Erythroblast (primary cell): ENCODE results near the gene DEPP1.

ENCODE experiments used
- DNase-seq, 2 experiments: peaks; one replicate each; lab custom pipeline; 2025; lab: John Stamatoyannopoulos, UW
- GATA1 ChIP-seq: IDR thresholded peaks from 2 replicates; pipeline ENCODE4 v1.6.1; 2011; ENCODE audit warnings: low read depth, mild to moderate bottlenecking, control low read depth, low read length, moderate library complexity
- POLR2A ChIP-seq: IDR thresholded peaks from 2 replicates; pipeline ENCODE4 v1.6.1; 2011; ENCODE audit warnings: mild to moderate bottlenecking, low read length

The DEPP1 gene

DNA sequence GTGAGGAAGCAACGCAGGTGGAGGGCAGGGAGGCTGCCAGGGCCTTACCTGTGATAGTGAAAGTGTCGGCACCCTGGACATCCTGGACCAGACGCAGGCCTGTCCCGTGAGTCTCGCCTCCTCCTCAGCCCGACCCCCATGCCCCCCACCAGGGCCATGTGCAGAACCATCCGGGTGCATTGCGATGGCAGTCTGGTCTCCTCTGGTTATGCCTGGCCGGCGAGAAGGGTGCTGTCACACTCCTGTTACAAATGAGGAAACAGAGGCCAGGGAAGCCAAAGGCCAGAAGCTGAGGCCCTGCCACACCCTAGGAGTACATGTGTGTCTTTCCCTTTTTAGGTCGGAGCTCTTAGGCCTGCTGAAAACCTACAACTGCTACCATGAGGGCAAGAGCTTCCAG is 7.2 kb downstream of the DEPP1 start:
- TF ChIP-seq POLR2A, result no peak
- no peak for DNase-seq

DNA sequence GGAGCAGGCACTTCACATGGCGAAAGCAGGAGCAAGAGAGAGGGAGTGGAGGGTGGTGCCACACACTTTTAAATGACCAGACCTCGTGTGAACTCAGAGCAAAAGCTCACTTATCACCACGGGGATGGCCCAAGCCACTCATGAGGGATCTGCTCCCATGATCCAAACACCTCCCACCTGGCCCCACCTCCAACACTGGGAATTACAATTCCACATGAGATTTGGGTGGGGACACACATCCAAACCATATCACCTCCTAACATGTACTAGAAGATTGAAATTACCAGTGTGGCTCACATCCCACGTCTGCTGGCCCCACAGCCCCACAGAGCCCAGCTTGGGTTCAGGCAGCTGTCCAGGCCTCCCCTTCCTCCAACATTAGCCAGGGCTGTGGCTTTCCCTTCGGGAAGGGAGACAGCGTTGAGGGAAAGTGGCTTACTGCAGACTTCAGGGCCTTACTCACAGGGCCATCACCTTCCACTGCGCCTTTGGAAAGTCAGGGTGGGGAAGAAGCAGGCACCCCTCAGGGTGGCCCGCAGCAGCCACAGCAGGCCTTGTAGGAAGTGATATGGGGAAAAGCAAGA is 7.7 kb downstream of the DEPP1 start:
- TF ChIP-seq POLR2A, result no peak
- no peak for TF ChIP-seq GATA1
- no peak for DNase-seq

DNA sequence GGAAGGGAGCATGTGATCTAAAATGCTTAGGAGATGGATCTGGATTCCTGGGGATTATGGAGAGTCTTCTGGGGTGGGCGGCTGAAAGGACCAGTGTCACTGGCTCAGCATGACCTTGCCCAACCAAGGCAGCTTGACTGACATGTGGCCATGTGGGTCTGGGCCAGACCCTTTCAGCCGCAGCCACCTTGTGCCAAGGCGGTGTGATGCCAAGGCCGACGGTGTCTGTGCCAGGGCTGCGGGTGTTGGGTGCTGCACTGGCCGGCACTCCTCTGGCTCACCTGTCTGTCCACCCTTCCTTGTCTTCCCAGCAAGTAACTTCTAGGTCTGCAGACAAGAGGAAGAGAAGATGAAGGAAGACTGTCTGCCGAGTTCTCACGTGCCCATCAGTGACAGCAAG is 8.8 kb downstream of the DEPP1 start:
- TF ChIP-seq POLR2A, result no peak
- no peak for TF ChIP-seq GATA1
- DNase-seq, result no peak

DNA sequence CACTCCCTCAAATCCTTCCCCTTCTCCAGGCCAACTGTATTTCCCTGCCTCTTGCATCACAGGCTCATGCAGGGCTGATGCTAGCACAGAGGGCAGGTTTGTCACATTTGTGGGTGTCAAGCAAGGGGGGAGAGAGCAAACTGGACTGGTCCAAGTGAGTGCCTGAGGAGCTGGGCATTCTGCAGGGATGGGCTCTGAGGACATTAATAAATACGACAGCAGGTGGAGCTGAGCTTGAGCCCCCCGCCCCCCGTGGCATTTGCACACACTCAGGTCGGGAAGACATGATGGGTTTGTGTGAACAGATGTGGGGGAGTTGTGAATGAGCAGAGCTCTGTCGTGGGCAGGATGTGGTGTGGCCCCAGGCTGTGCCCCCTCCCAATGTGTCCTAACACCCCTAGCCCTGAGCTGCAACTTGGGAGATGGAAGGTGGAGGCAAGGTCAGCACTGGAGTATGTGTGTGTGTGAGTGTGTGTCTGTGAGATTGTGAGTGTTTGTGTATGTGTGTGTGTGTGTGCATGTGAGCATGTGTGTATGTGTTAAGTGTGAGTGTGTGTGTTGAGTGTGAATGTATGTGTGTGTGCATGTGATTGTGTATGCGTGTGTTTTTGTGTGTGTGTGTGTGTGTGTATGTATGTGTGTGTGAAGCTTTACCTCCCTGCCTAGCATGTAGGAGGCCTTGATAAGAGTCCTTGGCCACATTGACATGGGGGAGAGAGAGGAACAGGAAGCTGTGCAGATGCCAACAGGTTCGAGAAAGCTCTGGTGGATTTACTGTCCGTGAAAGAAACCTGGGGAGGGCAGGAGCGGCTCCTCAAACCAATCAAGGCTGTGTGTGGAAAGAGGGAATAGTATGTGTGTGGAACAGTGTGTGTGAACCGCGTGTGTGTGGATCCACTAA is 9.9 kb downstream of the DEPP1 start:
- TF ChIP-seq POLR2A (no peak), GATA1 (no peak)
- no peak for DNase-seq

DNA sequence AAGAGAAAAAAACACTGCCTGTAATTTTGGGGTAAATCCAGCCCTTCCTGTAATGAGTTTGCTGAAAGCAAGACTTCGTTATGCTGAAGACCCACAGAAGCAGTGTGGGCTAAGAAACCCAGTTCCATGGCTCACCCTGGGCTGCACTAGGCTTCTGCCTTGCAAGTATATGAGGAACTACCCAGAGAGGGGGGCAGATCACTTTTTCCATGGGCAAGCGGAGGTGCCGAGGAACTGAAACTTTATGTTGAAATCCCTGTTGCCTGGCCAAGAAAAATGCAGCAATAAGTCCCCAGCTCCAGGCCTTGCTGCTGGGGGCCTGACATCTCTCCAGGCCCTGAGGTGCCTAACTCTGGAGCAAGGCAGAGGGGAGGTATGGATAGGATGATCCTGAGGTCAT is 10.5 kb downstream of the DEPP1 start:
- DNase-seq, result no peak
- no peak for TF ChIP-seq POLR2A
- TF ChIP-seq GATA1, result no peak

DNA sequence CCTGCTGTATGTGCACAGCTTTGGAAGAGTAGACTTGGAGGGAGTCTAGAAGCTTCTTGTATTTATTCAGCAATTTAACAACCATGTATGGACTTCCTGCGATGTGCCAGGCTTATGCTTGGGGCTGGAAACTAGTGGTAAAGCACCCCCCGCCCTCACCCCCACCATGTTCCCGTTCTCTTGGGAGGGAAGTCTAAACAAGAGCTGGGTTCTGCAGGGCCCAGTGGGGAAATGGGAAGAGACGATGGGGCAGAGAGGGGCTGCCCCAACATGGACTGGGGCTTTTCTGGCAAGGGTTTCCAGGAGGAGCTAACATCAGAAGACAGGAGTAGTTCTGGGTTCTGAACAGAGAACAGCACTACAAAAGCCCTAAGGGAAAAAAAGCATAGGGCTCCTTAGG is 11.0 kb downstream of the DEPP1 start:
- no peak for TF ChIP-seq POLR2A
- TF ChIP-seq GATA1, result no peak
- DNase-seq, result no peak

DNA sequence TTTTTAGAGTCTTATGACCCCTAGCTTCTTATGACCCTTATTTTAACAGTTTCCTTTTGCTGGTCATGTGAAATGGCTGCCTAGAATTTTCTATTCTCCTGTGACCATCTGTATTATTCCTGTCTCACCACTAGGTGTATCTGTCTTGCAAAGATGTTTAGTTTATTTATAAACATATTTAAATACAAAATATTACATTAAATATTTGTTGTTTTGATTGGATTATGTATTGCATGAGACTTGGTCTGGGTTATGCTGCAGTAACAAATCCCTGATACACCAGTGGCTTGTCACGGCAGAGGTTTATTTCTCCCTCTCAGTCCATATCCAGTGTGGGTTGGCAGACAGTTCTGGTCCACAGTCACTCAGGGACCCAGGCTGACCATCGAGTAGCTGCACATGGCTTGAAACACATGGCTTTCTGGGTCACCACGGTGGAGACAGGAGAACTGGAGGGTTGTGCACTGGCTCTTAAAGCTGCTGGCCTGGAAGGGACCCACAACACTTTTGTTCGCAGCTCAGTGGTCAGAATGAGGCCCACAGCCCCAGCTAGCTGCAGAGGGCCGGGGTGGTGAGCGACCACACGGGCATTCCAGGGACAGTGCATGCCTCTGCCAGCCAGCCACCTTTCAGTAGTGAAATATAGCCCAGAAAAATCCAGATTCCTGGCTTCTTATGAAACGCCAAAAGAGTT is 11.6 kb downstream of the DEPP1 start:
- DNase-seq, result no peak
- TF ChIP-seq GATA1, result no peak
- TF ChIP-seq POLR2A, result no peak

DNA sequence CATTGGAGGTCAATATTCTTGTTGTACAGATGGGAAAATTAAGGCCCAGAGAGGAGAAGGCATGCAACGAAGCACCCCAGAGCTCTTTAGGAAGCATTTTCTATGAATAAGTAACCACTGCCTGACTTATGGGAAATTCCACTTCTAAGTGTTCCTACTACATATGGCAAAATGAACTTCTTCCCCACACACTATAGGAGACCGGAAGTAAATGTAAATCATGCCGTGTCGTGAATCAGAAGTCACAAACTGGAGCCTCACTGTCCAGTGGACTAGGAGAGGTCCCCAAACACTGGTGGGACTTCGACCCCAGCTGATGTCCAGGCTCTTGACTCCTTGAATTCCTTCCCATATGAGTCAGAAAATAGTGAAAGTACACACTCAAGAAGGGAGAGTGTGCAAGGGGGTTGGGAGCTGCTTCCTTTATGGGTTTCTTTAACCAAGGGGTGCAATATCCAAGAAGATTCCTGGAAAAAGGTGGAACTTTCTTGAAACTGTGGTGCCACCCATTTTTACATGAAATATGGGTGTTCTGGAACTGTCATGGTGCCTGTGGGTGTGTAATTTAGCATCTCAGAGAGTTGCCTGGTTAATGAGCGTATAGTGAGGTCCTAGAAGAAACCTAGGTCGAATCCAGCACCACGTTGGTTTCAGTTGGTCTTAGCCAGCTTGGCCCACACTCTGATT is 12.3 kb downstream of the DEPP1 start:
- no peak for TF ChIP-seq POLR2A
- TF ChIP-seq GATA1, result no peak
- no peak for DNase-seq

DNA sequence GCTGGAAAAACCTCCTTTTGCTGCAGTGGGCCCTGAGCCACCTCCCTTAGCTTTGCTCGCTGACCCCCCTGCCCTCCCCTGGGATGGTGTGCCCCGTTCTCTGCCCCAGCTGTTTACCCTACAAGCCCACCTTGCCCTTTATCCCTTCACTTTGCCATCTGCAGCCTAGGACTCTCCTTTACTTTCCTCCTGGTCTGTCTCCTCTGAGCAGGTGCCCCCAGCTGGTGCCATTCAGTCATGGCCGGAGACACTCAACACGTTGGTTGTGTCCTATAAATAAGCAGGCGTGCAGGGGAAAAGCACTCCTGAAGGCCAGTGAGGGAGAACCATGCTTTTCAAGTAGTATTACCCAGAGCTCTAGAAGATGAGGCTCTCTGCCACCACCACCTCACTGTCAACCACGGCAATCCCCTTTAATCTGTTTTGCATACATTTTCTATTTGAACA is 12.9 kb downstream of the DEPP1 start:
- TF ChIP-seq GATA1, result no peak
- no peak for DNase-seq

DNA sequence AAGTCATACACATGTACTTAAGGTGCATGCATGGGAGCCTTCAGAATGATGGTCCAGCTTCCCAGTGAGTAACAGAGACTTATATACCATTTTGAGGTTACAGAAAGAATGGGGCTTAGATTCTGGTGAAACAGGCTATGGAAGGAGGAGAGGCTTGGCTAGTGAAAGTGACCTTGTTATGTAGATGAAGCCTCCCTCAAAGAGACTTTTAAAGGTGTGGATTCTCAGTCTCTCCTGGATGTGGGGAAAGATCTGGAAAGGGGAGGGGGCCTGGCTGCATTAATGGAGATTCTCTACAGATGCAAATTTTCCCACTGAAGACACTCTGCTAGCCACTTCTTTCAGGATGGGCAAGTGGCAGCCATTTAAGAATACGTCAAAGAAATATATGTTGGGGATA is 13.5 kb downstream of the DEPP1 start:
- no peak for DNase-seq
- no peak for TF ChIP-seq GATA1
- no peak for TF ChIP-seq POLR2A

DNA sequence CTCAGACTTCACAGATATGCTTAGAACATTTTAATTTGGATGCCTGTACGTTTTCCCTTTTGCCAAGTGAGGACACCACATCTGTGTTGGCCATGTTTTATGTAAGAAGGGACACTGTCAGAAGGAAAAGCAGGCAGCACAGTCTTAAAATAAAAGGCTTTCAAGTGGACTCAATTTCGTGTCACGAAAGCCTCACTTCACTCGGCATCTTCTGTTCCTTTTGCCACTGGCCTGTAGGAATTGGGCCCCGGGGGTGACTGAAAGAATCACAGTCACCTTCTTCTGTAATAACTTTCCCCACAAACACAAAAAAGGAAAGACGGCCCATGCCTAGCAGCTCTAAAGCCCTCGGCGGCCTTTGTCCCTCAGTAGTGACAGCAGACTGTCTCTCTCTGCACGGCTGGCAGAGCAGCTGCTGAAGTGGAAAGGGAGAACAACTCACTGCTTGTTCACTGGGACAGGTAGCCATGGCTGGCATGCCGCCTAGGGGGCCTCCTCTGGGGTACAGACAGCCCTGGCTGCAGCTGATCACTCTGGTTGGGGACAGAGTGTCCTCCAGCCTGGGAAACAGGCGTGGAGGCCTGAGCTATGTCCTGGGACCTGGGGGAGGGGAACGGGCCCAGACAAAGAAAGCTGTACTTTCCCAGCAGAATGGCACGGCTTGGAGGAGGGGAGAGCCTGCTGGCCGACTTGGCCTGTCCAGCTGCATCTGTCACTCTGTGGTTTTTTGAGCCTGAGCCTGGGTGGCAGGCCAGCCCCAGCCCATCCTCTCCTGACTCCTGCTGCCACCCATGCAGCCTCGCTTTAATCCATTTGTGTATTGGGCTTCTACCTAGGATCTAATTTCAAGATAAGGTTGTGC is 14.6 kb downstream of the DEPP1 start:
- no peak for DNase-seq
- TF ChIP-seq GATA1 (no peak), POLR2A (no peak)

DNA sequence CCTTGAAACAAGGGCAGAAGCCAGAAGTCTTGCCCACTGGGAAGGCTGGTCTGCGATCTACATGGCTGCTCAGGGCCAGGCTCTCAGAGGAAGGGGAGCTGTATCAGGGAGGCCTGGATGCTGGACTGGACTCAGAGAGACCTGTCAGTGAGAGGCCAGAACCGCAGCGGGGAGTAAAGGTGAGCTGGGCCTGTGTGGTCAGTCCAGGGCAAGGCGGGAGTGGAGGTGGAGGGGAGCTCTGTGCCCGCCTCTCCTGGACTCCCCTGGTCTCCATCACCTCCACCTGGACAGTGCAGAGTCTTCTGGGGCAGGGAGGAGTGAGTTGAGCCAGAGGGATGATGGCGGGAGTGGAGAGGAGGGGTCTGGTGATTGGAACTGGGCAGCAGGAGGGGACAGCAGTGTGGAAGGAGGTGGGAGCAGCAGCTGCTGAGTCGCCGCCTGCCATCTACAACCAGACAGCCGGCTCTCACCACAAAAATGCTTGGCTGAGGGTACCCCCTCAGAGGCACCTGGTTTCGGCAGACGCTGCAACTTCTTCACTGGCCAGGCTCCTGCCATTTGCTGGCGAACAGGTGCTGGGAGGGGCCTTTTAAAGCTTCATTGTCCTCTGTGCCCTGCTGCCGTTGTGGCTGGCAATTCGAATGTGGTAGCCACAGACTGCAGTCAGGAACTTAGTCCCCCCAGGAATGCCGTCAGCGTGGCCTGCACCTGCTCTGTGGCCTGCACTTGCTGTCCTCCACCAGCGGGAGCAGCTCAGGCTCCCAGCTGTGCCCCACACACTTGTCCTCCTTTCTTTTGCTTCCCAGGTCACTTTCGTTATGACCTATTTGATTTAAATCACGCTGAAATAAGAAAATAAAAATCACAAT is 15.5 kb downstream of the DEPP1 start:
- DNase-seq, result no peak

More for the DNA sequence above, 15.5 kb downstream of the DEPP1 start:
- TF ChIP-seq GATA1, result no peak
- no peak for TF ChIP-seq POLR2A
